HEK293T (cell line): Measurements from ENCODE around the gene ACOT7.

Experiments used
- CTCF ChIA-PET: fragments of 350-600 bp; formaldehyde crosslinking; extraction: SDS; loops from one replicate; lab custom pipeline; 2021; ENCODE audit warnings: antibody characterized with exemption, inconsistent platforms; lab: Yijun Ruan, JAX
- POLR2A ChIA-PET: fragments of 350-600 bp; formaldehyde crosslinking; extraction: SDS; loops from one replicate; lab custom pipeline; 2020; ENCODE audit warnings: antibody characterized with exemption, inconsistent platforms; lab: Yijun Ruan, JAX
- DNase-seq: peaks from one replicate; pipeline ENCODE4 v3.0.0; 2012; ENCODE audit warnings: mixed read lengths; ENCODE audit errors: extremely low spot score
- ARNT ChIP-seq: fragments of 450-650 bp; IDR thresholded peaks from 2 replicates; pipeline ENCODE4 v1.6.1; 2017; ENCODE audit warnings: mild to moderate bottlenecking
- BHLHE40 ChIP-seq: fragments of 450-650 bp; IDR thresholded peaks from 2 replicates; pipeline ENCODE4 v1.6.1; 2016; ENCODE audit warnings: mild to moderate bottlenecking, moderate library complexity, borderline replicate concordance
- CTBP1 ChIP-seq: fragments of 450-650 bp; IDR thresholded peaks from 2 replicates; pipeline ENCODE4 v1.6.1; 2016; ENCODE audit warnings: borderline replicate concordance
- ELF4 ChIP-seq: fragments of 450-650 bp; IDR thresholded peaks from 2 replicates; pipeline ENCODE4 v1.6.1; 2017; ENCODE audit warnings: antibody characterized with exemption
- FOXA1 ChIP-seq: fragments of 450-650 bp; IDR thresholded peaks from 2 replicates; pipeline ENCODE4 v1.6.1; 2016; ENCODE audit warnings: mild to moderate bottlenecking
- FOXK2 ChIP-seq: fragments of 450-650 bp; IDR thresholded peaks from 2 replicates; pipeline ENCODE4 v1.6.1; 2016; ENCODE audit warnings: mild to moderate bottlenecking
- FOXM1 ChIP-seq: fragments of 450-650 bp; IDR thresholded peaks from 2 replicates; pipeline ENCODE4 v1.6.1; 2017; ENCODE audit warnings: mild to moderate bottlenecking, borderline replicate concordance
- HDGF ChIP-seq: fragments of 450-650 bp; IDR thresholded peaks from 2 replicates; pipeline ENCODE4 v1.6.1; 2017; ENCODE audit warnings: antibody characterized with exemption, borderline replicate concordance
- L3MBTL2 ChIP-seq: fragments of 450-650 bp; conservative IDR thresholded peaks from 2 replicates; pipeline ENCODE4 v1.6.1; 2016; ENCODE audit warnings: mild to moderate bottlenecking
- LEF1 ChIP-seq: fragments of 450-650 bp; IDR thresholded peaks from 2 replicates; pipeline ENCODE4 v1.6.1; 2017; ENCODE audit warnings: mild to moderate bottlenecking, borderline replicate concordance
- NFRKB ChIP-seq: fragments of 450-650 bp; IDR thresholded peaks from 2 replicates; pipeline ENCODE4 v1.6.1; 2016; ENCODE audit warnings: mild to moderate bottlenecking, moderate library complexity
- PKNOX1 ChIP-seq: fragments of 450-650 bp; IDR thresholded peaks from 2 replicates; pipeline ENCODE4 v1.6.1; 2016
- SP1 ChIP-seq: fragments of 450-650 bp; IDR thresholded peaks from 2 replicates; pipeline ENCODE4 v1.6.1; 2017
- SUZ12 ChIP-seq: fragments of 450-650 bp; IDR thresholded peaks from 2 replicates; pipeline ENCODE4 v1.6.1; 2016; ENCODE audit warnings: mild to moderate bottlenecking
- TARDBP ChIP-seq: fragments of 450-650 bp; IDR thresholded peaks from 2 replicates; pipeline ENCODE4 v1.6.1; 2016
- ZNF384 ChIP-seq: fragments of 450-650 bp; IDR thresholded peaks from 2 replicates; pipeline ENCODE4 v1.6.1; 2016

Gene ACOT7

GRCh38 chr1:6245869-6246496 is 147.6 kb downstream of the ACOT7 start:
- ChIA-PET POLR2A (interaction anchor here (1.1 to 2.5 kb wide), 3 partner anchors 10 to 96 kb away, joined by 3 to 14 read pairs (median 4); partner anchors contain the start of gene ICMT), CTCF (interaction anchor here (0.6 to 3.1 kb wide), 17 partner anchors 8 to 411 kb away, joined by 3 to 28 read pairs (median 6); no protein-coding TSS in a partner anchor)
- DNase-seq: peak; percentile 71
- TF ChIP-seq LEF1 (no peak), TARDBP (no peak), PKNOX1 (no peak), ELF4 (no peak), ZNF384 (no peak), ARNT (no peak), FOXM1 (no peak), SP1 (no peak), BHLHE40 (no peak), CTBP1 (no peak), NFRKB (no peak), FOXA1 (no peak), HDGF (no peak), L3MBTL2 (no peak), FOXK2 (no peak), SUZ12 (no peak)

- POLR2A ChIA-PET: interaction anchor here (1.4 to 2.5 kb wide), 2 partner anchors 10 to 40 kb away, joined by 3 to 14 read pairs; partner anchors contain the start of gene ICMT
- no peak for TF ChIP-seq PKNOX1
- TF ChIP-seq LEF1: no peak
- TF ChIP-seq TARDBP: no peak
- CTCF ChIA-PET: interaction anchor here (0.6 to 3.1 kb wide), 16 partner anchors 10 to 245 kb away, joined by 3 to 28 read pairs (median 6); partner anchors contain the start of gene ICMT
- DNase-seq: peak; percentile 85
Observed at GRCh38 chr1:6245086-6245868, 148.3 kb downstream of the ACOT7 start.

- DNase-seq: no peak
- CTCF ChIA-PET: interaction anchor here (0.6 to 1.1 kb wide), 6 partner anchors 9 to 246 kb away, joined by 3 to 7 read pairs (median 3); partner anchors contain the start of gene ICMT
- TF ChIP-seq CTBP1 (no peak), HDGF (no peak), FOXK2 (no peak), FOXM1 (no peak), PKNOX1 (no peak), SUZ12 (no peak), ELF4 (no peak), LEF1 (no peak)
- POLR2A ChIA-PET: interaction anchor here (1.4 to 2.5 kb wide), 2 partner anchors 9 to 40 kb away, joined by 3 to 14 read pairs; partner anchors contain the start of gene ICMT
Observed at GRCh38 chr1:6244401-6245049, 149.0 kb downstream of the ACOT7 start.

- ChIA-PET CTCF (no interaction called here), POLR2A (interaction anchor here (0.6 to 2.5 kb wide), 2 partner anchors 8 to 29 kb away, joined by 3 to 14 read pairs; partner anchors contain the start of gene ICMT)
- no peak for TF ChIP-seq ARNT
- TF ChIP-seq SUZ12: no peak
- no peak for TF ChIP-seq ZNF384
- no peak for TF ChIP-seq NFRKB
- no peak for TF ChIP-seq SP1
- TF ChIP-seq TARDBP: no peak
- TF ChIP-seq FOXM1: no peak
- TF ChIP-seq HDGF: no peak
- TF ChIP-seq LEF1: no peak
- TF ChIP-seq FOXK2: no peak
- no peak for TF ChIP-seq CTBP1
- TF ChIP-seq FOXA1: no peak
- TF ChIP-seq PKNOX1: no peak
- TF ChIP-seq ELF4: no peak
- TF ChIP-seq BHLHE40: no peak
- TF ChIP-seq L3MBTL2: no peak
- no peak for DNase-seq
Observed at GRCh38 chr1:6243993-6244392, 149.6 kb downstream of the ACOT7 start, which contains the start of gene HES3. TSS of gene HES3 (plus strand) at chr1:6244179. CDS start at chr1:6244366, 187 bp downstream.
